ENCODE results near the gene PTCD1.
A peak's percentile ranks its signal among the peaks of the same experiment; 100 is the strongest.
"Not testable (repeated sequence)": the region's sequence is repeated elsewhere in the genome, so short reads cannot be mapped to it uniquely, and the experiment has no call there.

PTCD1 gene

GRCh38 chr7:99448855-99449254, 10.3 kb upstream of the PTCD1 start:
- DNase-seq = no peak

DNA sequence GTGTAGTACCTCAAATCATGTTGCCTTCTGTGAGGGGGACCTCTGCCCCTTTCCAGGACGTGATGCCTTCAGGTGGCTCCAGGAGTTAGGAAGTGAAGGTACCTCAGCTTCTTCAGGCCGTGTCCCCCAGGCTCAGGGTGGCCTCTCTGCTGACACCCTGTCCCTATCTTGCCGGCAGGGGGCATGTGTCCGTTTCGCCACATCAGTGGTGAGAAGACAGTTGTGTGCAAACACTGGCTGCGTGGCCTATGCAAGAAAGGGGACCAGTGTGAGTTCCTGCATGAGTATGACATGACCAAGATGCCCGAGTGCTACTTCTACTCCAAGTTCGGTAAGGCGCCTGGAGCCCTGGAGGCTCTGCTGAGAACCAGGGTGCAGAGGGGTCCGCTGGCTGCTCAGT, 9.3 kb upstream of the PTCD1 start:
- no peak for DNase-seq

DNA sequence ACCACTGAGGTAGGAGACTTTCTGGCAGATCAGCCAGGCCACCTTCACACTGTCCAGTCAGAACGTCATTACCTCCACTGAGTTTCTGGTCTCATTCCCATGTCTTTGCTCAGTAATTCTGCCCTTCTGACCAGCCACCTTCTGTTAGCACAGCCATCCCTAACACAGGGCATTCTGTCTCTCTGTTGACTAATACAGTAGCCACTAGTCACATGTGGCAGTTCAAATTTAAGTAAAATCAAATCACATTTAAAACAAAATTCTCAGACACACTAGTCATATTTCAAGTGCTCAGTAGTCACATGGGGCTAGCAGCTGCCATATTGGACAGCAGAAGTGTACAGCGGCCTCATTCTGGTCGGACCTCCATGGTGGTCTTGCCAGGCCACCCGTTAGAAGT, 7.5 kb upstream of the PTCD1 start:
- no peak for DNase-seq

- no peak for DNase-seq
Measured at GRCh38 chr7:99440195-99440594, 1.6 kb upstream of the PTCD1 start.

DNA sequence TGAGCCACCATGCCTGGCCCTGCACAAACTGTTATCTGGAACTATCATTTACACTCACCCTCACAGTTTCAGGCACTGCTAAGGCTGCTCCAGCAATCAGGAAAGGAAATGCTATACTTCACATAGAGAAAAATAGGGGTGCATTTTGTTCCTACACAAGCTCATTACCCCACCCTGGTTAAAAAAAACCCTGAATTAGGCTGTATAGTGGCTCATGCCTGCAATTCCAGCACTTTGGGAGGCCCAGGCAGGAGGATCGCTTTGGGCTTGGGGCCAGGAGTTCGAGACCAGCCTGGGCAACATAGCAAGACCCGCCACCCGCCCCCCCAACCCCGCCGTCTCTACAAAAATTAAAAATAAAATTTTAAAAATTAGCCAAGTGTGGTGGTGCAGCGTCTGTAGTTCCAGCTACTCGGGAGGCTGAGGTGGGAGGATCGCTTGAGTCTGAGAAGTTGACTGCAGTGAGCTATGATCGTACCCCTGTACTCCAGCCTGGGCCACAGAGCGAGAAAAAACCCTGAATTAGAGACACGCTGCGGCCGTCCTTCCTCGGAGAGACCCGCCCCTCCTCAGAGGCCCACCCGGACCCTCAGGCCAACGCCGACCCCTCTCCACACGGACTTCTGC, 539 bp downstream of the PTCD1 start:
- DNase-seq = no peak

DNA sequence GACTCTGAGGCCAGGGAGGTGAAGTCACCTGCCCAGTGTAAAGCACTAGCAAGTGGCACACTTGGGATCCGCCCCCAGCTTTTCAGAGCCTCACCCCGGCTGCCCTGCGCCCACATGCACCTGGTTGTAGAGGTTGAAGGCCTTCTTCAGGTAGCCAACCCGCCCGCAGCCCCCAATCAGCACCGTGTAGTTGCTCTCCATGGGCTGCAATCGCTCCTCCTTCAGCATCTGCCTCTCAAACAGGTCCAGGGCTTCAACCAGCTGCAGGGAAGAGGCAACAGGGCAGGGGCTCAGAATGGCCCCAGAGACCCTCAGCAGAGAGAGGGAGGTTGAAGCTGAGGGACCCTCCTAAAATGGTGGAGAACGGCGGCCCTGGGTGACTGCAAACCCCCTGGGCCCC, 5.4 kb downstream of the PTCD1 start:
- no peak for DNase-seq

DNA sequence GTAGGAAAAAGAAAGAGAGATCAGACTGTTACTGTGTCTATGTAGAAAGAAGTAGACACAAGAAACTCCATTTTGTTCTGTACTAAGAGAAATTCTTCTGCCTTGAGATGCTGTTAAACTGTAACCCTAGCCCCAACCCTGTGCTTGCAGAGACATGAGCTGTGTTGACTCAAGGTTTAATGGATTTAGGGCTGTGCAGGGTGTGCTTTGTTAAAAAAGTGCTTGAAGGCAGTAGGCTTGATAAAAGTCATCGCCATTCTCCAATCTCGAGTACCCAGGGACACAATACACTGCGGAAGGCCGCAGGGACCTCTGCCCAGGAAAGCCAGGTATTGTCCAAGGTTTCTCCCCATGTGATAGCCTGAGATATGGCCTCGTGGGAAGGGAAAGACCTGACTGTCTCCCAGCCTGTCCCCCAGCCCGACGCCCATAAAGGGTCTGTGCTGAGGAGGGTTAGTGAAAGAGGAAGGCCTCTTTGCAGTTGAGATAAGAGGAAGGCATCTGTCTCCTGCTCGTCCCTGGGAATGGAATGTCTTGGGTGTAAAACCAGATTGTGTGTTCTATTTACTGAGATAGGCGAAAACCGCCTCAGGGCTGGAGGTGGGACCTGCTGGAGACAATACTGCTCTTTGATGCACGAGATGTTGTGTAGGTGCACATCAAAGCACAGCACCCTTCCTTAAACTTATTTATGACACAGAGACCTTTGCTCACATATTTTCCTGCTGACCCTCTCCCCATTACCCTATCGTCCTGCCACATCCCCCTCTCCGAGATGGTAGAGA, 6.7 kb downstream of the PTCD1 start:
- not testable (repeated sequence) for DNase-seq

GRCh38 chr7:99429756-99430155, 8.8 kb downstream of the PTCD1 start:
- DNase-seq = no peak

DNA sequence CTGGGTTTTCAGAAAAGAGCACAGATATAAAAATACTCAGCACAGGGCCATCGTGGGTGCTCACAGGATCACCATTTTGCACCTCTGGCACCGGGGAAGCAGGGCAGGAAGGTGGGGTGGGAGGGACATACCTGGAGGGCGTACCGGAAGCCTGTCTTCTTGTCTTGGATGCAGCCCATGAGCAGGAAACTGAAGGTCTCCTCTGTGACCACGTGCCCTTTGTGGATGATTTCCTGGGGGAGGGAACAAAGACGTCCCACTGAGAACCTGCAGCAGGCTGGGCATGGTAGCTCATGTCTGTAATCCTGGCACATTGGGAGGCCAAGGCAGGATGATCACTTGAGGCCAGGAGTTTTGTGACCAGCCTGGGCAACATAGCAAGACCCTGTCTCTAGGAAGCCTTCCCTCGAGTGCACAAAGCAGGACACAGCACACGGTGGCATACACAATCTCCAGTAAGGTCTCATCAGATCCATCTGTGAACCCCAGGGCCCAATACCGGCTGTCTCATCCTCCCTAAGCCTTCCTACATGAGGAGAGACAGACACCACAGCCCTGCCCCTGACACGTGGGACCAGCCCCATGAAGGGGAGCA, 9.5 kb downstream of the PTCD1 start:
- DNase-seq = no peak

DNA sequence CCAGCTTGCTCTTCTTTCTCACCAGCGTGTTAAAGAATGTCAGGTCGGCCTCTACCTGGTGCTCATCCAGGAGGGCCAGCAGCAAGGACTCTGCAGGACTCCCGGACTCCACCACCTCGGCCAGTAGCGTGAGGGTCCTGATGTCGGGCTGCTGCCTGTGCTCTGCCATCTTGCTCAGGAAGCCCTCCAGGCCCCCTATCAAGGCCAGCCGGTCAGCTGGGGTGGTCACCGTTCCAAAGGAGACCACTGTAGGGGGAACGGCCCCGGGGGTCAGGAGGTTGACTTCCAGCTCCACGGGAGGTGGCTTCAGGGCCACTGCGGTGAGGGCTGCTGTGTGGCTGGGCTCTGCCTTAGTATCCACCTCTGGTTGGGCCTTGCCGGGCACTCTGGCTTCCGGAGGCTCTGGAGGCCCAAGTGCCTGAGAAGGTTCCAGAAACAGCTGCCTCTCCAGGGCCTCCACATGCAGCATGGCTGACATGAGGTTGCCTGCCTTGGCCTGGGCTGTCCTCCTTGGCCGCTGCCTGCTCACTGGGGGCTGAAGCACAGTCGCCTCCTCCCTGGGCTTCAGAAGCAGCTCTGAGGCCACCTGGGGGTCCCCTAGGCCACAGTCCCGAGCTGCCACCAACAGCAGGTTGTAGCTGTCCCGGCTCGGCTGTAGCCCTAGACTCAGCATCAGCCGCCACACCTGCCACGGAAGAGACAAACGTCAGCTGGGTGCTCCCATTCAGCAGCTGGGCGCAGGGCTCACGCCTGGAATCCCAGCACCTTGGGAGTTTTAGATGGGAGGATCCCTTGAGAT, 13.5 kb downstream of the PTCD1 start:
- DNase-seq = no peak

DNA sequence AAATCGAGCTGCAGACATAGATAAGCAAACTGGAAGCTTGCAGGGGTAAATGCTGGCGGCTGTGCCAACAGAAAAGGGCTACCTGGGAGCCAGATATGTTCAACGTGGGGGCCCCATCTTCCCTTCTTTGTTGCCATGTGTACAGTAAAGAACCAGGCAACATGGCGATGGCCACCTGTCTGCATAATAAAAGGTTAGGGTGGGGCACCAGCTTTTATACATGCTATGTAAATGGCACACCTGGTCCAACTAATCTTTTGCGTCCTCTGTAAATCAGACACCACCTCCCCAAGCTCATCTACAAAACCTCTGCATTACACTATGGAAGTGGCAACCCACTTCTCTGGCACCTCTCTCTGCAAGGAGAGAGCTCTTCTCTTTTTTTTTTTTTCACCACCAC, 16.0 kb downstream of the PTCD1 start:
- DNase-seq = no peak

DNA sequence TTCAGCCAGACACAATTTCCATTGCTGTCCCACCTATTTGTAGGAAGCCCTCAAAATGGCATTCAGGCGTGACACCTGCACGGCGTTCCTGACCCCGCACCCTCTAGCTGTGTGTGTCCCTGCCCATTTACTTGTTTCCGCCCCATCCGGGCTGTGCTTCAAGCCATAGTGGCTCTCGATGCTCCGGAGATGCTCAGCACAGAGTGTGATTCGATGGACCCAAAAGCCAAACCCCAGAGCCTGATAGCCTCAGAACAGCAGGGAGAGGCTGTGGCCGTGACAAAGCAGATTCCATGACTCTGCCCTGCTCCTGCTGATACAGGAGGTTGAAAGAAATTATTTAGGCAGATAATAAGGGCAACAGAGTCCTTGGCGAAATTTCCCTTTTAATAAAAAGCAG, 16.4 kb downstream of the PTCD1 start:
- no peak for DNase-seq

GRCh38 chr7:99420986-99421385, 17.6 kb downstream of the PTCD1 start:
- DNase-seq = no peak

DNA sequence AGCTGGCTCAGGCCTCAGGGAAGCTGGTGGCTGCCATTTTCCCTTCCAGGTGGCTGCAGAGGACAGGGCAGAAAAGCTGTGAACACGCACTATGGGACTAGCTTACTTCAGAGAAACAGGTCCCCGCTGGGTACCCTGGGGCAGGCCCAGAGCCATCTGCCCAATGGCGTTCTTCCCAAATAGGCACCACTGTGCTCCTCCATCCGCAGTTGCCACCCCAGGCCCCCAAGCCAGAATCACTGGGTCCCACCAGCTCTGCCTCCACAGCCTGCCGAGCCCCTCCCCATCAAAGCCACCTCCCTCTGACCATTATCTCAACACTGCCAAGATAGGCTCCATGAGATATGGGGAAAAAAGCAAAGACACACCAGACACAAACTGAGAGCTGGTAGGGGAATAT, 18.4 kb downstream of the PTCD1 start:
- no peak for DNase-seq

- DNase-seq = no peak
Measured at GRCh38 chr7:99419323-99420021, 19.1 kb downstream of the PTCD1 start.

GRCh38 chr7:99418260-99418659, 20.3 kb downstream of the PTCD1 start:
- no peak for DNase-seq

DNA sequence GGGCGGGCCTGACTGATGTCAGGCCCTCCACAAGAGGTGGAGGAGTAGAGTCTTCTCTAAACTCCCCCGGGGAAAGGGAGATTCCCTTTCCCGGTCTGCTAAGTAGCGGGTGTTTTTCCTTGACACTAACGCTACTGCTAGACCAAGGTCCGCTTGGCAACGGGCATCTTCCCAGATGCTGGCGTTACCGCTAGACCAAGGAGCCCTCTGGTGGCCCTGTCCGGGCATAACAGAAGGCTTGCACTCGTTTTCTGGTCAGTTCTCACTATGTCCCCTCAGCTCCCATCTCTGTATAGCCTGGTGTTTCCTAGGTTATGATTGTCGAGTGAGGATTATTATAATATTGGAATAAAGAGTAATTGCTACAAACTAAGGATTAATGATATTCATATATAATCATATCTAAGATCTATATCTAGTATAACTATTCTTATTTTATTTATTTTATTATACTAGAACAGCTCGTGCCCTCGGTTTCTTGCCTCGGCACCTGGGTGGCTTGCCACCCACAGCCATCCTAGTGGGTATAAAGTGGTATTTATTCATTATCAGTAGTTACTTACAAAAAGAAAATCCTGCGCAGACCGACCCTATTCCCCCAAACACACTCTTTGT, 23.0 kb downstream of the PTCD1 start:
- DNase-seq = not testable (repeated sequence)

DNA sequence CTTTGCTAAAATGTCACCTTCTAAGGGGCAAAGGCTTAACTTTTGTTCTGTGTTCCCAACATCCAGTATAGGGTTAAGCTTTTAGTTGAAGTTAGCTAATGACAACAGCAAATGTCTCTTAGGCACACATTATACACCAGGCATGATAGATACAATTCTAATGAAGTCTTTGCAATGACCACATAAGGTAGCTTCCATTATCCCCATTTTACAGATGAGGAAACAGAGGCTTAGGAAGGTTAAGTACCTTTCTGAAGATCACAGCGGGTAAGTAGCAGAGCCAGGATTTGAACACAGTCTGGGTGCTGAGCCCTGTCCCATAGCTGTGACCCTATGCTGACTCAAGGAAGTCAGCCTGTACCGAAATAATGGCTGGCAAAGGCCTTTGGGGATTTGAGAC, 28.0 kb downstream of the PTCD1 start:
- DNase-seq = no peak

DNA sequence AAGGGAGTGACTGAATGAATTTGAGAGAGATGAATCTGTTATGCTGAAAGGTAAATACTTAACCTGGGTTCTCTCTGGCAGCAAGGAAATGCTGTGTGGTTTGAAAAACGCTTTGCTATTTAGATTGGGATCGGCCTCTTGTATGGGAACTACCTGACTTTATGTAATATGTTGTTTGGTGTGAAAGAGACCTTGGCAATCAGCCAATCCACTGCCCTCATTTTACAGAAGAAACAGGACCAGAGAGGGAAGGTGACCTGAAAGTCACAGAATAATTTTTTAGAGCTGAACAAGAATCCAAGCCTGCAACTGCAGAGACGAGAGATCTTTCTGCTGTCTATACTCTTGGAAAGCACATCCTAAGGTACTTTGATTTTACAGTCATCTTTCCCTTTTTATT, 28.8 kb downstream of the PTCD1 start:
- no peak for DNase-seq

- no peak for DNase-seq
Measured at GRCh38 chr7:99409192-99409572, 29.4 kb downstream of the PTCD1 start.

DNA sequence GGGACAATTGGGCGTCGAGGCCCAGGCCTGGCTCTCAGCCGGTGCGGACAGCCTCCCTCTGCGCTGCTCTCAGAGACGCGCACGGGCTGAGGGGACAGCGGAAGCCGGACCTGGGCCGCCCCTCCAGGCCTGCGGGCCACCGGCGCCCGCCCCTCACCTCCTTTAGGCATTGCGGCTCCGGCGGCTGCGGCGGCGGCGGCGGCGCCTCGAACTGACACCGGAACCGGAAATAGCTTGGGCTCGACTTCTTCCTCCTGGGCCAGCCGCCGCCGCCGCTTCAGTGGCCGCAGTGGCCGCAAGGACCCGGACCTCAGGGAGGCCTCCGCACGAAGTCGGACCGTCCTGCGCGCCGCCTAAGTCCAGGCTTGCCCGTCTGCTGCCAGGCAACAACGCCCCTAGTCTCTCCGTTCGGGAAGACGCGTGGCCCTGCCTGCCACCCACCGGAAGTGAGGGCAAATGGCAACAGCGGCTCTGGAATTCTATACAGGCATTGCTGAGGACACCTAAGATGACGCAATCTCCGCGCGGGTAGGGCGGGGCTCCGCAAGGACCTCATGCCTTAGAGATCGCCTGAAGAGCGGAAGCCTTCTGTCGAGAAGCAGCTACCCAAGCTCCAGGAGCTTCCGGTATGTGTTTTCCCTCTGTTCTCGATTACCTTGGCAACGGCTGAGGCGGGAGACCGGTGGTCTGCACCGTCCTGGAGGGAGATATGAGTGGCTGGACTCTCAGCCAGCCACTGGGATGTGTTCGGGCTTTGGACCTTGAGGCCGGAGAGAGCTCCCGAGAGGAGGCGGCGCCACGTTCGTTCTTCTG, 30.0 kb downstream of the PTCD1 start, which contains the start of the genes BUD31 and PDAP1:
BUD31 (plus strand) TSS at position 591 of the 813 bp plus-strand sequence. CDS start 2,124 bp downstream, outside the sequence.
PDAP1 (minus strand) TSS at position 219 of the 813 bp plus-strand sequence; CDS start at position 170, 49 bp downstream.
- peak; percentile 94 for DNase-seq
